OCI-LY7 (cell line): Measurements from ENCODE around the gene PAK1.

Experiments used
- CTCF ChIP-seq: fragments of 200-600 bp; sonication (generic); conservative IDR thresholded peaks from 2 replicates; pipeline ENCODE4 v1.5.1; 2014; ENCODE audit warnings: mild to moderate bottlenecking, antibody characterized with exemption, low read length, moderate library complexity, mixed read lengths
- EZH2phosphoT487 ChIP-seq: fragments of 200-600 bp; sonication (generic); IDR thresholded peaks from 2 replicates; pipeline ENCODE4 v1.6.1; 2018; ENCODE audit warnings: low read depth, borderline replicate concordance, mild to moderate bottlenecking, mixed run types, antibody characterized with exemption, low read length, moderate library complexity, mixed read lengths

GRCh38 chr11:77423624-77424023 is 50.3 kb downstream of the PAK1 start:
- TF ChIP-seq CTCF (no peak), EZH2phosphoT487 (no peak)
